K562 treated with DMSO at 1 percent for 24 hours (cell line): ENCODE results near the gene CYP26C1. TPM values are rescaled to one million over a fixed set of nuclear protein-coding genes. Genes with fewer than 3 reads are reported as not detected.

Source experiments
- total RNA-seq: library from RNA; unstranded; fragments of 300-600 nt; gene quantifications from 2 replicates; pipeline ENCODE4 v1.2.3, GENCODE V29; 2022; ENCODE audit warnings: low read depth; ENCODE audit not compliant: insufficient read depth

CYP26C1 gene
- 0.09 TPM in 1 of 2 replicates, not detected in the other for total RNA-seq

GRCh38 chr10:93059975-93060886 lies at the start of gene CYP26C1:
Gene CYP26C1, plus strand, starts transcription at chr10:93060798. Its CDS starts 466 bp downstream, at chr10:93061264.

GRCh38 chr10:93073539-93074146 lies 13.0 kb downstream of the CYP26C1 start, which contains the start of gene CYP26A1:
Gene CYP26A1, plus strand, starts transcription at chr10:93073893. Its CDS starts 42 bp downstream, at chr10:93073935.

Other genes starting within 250 kb of the CYP26C1 start
- gene EXOC6, start 212.3 kb upstream of the CYP26C1 start, total RNA-seq, result 10.6 and 13.1 TPM in 2 replicates
- 4.9 and 7.9 TPM in 2 replicates for gene CYP26A1, start 13.1 kb downstream of the CYP26C1 start, total RNA-seq